ENCODE results near the gene PTPN22. TPM values are rescaled to one million over a fixed set of nuclear protein-coding genes. Genes with fewer than 3 reads are reported as not detected.
A peak's percentile ranks its signal among the peaks of the same experiment; 100 is the strongest.

PTPN22 gene
- total RNA-seq, 1 experiment from 2014 or later, result not detected

- ChIA-PET POLR2A (no interaction called here), CTCF (interaction anchor here (1.1 kb wide), 1 partner anchor 73 kb away, joined by 4 read pairs; no protein-coding TSS in a partner anchor)
- Mint-ChIP-seq H3K27ac (no peak overlapping the region), H3K9me3 (no peaks in the 10 kb centered on the region), H3K4me3 (no peak overlapping the region), H3K4me1 (0 out of 2 replicates have a peak, but pooled peaks cover 2% of the 10 kb centered on the region), H3K36me3 (no peaks in the 10 kb centered on the region), H3K27me3 (ENCODE audit: low read depth) (no peaks in the 10 kb centered on the region)
- no peak for DNase-seq (ENCODE audit: low spot score)
- no peak for TF ChIP-seq SMAD3 (CRISPR knock-in tag; IDR thresholded peaks at IDR 0.05; ENCODE audit: borderline replicate concordance)
- TF ChIP-seq SP1 (CRISPR knock-in tag; conservative IDR thresholded peaks at IDR 0.05), result no peak
- TF ChIP-seq ZNF219 (CRISPR knock-in tag; IDR thresholded peaks at IDR 0.05; ENCODE audit: borderline replicate concordance), result no peak
- peak; percentile 81 for ATAC-seq
Observed at GRCh38 chr1:113874012-113874879, 2.7 kb upstream of the PTPN22 start.

- TF ChIP-seq ERG (CRISPR knock-in tag; IDR thresholded peaks at IDR 0.05) (no peak), PRRX2 (CRISPR knock-in tag; IDR thresholded peaks at IDR 0.05) (no peak), FOXP4 (CRISPR knock-in tag; IDR thresholded peaks at IDR 0.05) (no peak), GABPB1 (CRISPR knock-in tag; IDR thresholded peaks at IDR 0.05) (no peak), NFE2L1 (CRISPR knock-in tag; IDR thresholded peaks at IDR 0.05) (no peak), ZNF281 (CRISPR knock-in tag; IDR thresholded peaks at IDR 0.05) (no peak), NR3C1 (CRISPR knock-in tag; conservative IDR thresholded peaks at IDR 0.05; ENCODE audit: low read depth) (no peak), HMGA2 (CRISPR knock-in tag; IDR thresholded peaks at IDR 0.05) (no peak), TCF7 (CRISPR knock-in tag; IDR thresholded peaks at IDR 0.05; ENCODE audit: low read depth) (no peak), OVOL2 (CRISPR knock-in tag; IDR thresholded peaks at IDR 0.05; ENCODE audit: borderline replicate concordance) (no peak), CREB1 (CRISPR knock-in tag; IDR thresholded peaks at IDR 0.05) (no peak), IRF2 (CRISPR knock-in tag; IDR thresholded peaks at IDR 0.05; ENCODE audit: borderline replicate concordance, low read depth) (no peak)
- TF ChIP-seq, protein P1, sequence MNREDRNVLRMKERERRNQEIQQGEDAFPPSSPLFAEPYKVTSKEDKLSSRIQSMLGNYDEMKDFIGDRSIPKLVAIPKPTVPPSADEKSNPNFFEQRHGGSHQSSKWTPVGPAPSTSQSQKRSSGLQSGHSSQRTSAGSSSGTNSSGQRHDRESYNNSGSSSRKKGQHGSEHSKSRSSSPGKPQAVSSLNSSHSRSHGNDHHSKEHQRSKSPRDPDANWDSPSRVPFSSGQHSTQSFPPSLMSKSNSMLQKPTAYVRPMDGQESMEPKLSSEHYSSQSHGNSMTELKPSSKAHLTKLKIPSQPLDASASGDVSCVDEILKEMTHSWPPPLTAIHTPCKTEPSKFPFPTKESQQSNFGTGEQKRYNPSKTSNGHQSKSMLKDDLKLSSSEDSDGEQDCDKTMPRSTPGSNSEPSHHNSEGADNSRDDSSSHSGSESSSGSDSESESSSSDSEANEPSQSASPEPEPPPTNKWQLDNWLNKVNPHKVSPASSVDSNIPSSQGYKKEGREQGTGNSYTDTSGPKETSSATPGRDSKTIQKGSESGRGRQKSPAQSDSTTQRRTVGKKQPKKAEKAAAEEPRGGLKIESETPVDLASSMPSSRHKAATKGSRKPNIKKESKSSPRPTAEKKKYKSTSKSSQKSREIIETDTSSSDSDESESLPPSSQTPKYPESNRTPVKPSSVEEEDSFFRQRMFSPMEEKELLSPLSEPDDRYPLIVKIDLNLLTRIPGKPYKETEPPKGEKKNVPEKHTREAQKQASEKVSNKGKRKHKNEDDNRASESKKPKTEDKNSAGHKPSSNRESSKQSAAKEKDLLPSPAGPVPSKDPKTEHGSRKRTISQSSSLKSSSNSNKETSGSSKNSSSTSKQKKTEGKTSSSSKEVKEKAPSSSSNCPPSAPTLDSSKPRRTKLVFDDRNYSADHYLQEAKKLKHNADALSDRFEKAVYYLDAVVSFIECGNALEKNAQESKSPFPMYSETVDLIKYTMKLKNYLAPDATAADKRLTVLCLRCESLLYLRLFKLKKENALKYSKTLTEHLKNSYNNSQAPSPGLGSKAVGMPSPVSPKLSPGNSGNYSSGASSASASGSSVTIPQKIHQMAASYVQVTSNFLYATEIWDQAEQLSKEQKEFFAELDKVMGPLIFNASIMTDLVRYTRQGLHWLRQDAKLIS (CRISPR knock-in tag; IDR thresholded peaks at IDR 0.05; ENCODE audit: borderline replicate concordance), result no peak
- TF ChIP-seq, protein P2, sequence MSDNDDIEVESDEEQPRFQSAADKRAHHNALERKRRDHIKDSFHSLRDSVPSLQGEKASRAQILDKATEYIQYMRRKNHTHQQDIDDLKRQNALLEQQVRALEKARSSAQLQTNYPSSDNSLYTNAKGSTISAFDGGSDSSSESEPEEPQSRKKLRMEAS (CRISPR knock-in tag; IDR thresholded peaks at IDR 0.05), result no peak
- TF ChIP-seq, protein P3, sequence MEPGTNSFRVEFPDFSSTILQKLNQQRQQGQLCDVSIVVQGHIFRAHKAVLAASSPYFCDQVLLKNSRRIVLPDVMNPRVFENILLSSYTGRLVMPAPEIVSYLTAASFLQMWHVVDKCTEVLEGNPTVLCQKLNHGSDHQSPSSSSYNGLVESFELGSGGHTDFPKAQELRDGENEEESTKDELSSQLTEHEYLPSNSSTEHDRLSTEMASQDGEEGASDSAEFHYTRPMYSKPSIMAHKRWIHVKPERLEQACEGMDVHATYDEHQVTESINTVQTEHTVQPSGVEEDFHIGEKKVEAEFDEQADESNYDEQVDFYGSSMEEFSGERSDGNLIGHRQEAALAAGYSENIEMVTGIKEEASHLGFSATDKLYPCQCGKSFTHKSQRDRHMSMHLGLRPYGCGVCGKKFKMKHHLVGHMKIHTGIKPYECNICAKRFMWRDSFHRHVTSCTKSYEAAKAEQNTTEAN (CRISPR knock-in tag; IDR thresholded peaks at IDR 0.05), result no peak
- Mint-ChIP-seq H3K27ac (no peak overlapping the region), H3K36me3 (no peaks in the 10 kb centered on the region), H3K4me3 (no peak overlapping the region), H3K9me3 (no peaks in the 10 kb centered on the region), H3K4me1 (0 out of 2 replicates have a peak, but pooled peaks cover 2% of the 10 kb centered on the region), H3K27me3 (ENCODE audit: low read depth) (no peaks in the 10 kb centered on the region)
- DNase-seq (ENCODE audit: low spot score) (no peak), ATAC-seq (no peak)
- ChIA-PET POLR2A (no interaction called here), CTCF (no interaction called here)
Observed at GRCh38 chr1:113872219-113872935, 865 bp upstream of the PTPN22 start.

Data from WTC11 (cell line).